Ovary (tissue), 3 donors: ENCODE data around the gene CHAC1.

Experiments used
- EP300 ChIP-seq: sonication (generic); formaldehyde crosslinking; IDR thresholded peaks from one replicate; pipeline ENCODE4 v1.6.1; 2017; ENCODE audit warnings: antibody characterized with exemption
- POLR2A ChIP-seq: fragments of 450-650 bp; IDR thresholded peaks from one replicate; pipeline ENCODE4 v1.6.1; 2017; ENCODE audit warnings: antibody characterized with exemption, mild to moderate bottlenecking, moderate library complexity
- TF ChIP-seq, protein P1 (sequence below), 3 donors: fragments of 450-650 bp in 2 of 3; fragments of 200-600 bp in 1 of 3; IDR thresholded peaks; one replicate each; pipeline versions ENCODE4 v1.5.1 to v1.8.0; 2016 to 2022; ENCODE audit warnings: antibody characterized with exemption in 3 of 3, mild to moderate bottlenecking in 1 of 3
- donor health status: DM: no; HTN: no; CAD: no.

DNA sequence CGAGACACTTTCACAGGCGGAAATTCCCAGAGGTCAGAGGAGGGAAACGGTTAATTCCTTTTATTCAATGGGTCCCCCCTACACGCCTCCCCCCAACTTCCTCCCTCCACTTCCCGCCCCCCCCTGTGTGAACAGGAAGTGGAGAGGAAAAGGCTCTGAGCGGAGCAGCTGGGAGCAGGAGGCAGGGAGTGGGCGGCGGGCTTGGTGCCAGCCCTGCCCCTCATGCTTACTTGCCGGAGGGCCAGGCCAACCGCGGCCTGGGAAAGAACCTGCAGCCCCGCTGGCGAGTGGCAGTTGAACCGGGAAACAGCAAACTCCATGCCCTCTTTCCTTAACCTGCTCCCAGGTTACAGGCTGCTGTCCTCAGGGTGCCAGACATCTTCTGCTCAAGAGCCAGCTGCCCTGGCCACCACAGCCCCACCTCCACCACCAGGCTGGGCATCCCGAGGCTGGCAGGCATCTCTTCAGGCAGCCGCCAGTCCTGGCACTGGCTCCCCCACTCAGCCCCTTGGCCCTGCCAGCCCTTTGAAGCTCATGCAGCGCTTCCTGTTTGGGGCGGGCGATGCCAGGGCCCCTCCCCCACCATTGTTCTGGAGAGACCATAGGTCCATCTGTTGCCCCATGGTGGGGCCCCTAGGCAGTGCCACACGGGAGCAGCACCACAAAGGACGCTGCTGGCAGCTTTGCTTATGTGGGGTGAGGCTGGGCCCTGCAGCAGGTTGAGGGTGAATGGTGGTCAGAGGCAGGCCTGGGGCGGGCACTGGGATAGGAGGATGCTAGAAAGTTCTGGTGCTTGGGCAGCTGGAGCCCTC lies 46.1 kb upstream of the CHAC1 start:
- TF ChIP-seq, protein P1, sequence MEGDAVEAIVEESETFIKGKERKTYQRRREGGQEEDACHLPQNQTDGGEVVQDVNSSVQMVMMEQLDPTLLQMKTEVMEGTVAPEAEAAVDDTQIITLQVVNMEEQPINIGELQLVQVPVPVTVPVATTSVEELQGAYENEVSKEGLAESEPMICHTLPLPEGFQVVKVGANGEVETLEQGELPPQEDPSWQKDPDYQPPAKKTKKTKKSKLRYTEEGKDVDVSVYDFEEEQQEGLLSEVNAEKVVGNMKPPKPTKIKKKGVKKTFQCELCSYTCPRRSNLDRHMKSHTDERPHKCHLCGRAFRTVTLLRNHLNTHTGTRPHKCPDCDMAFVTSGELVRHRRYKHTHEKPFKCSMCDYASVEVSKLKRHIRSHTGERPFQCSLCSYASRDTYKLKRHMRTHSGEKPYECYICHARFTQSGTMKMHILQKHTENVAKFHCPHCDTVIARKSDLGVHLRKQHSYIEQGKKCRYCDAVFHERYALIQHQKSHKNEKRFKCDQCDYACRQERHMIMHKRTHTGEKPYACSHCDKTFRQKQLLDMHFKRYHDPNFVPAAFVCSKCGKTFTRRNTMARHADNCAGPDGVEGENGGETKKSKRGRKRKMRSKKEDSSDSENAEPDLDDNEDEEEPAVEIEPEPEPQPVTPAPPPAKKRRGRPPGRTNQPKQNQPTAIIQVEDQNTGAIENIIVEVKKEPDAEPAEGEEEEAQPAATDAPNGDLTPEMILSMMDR (IDR thresholded peaks at IDR 0.05): no peak
- TF ChIP-seq POLR2A (no peak), EP300 (no peak)
